Loucy (cell line): ENCODE data around the gene TGM4.

Experiments used
- H2AFZ ChIP-seq: fragments of 200-600 bp; sonication (generic); 2 replicates; pipeline ENCODE4 v1.6.0; 2016; ENCODE audit warnings: antibody characterized with exemption, mild to moderate bottlenecking, low read length, moderate library complexity
- H3F3A ChIP-seq: fragments of 200-600 bp; 2 replicates; pipeline ENCODE4 v1.6.0; 2016; ENCODE audit warnings: antibody characterized with exemption, low read depth, mild to moderate bottlenecking
- H3K27me3 ChIP-seq: fragments of 200-600 bp; sonication (generic); 2 replicates; pipeline ENCODE4 v1.6.1; 2014; ENCODE audit warnings: low read length, mild to moderate bottlenecking; ENCODE audit not compliant: insufficient read depth, poor library complexity, severe bottlenecking
- H3K36me3 ChIP-seq: fragments of 200-600 bp; sonication (generic); 2 replicates; pipeline ENCODE4 v1.6.1; 2016; ENCODE audit warnings: low read length; ENCODE audit not compliant: insufficient read depth
- H3K4me1 ChIP-seq: fragments of 200-600 bp; sonication (generic); 2 replicates; pipeline ENCODE4 v1.5.1; 2014; ENCODE audit warnings: low read length, mild to moderate bottlenecking; ENCODE audit not compliant: insufficient read depth, poor library complexity, severe bottlenecking
- H3K4me2 ChIP-seq: fragments of 200-600 bp; sonication (generic); 2 replicates; pipeline ENCODE4 v1.6.0; 2014; ENCODE audit warnings: antibody characterized with exemption, low read length, low read depth, mild to moderate bottlenecking; ENCODE audit not compliant: poor library complexity, severe bottlenecking
- H3K4me3 ChIP-seq: fragments of 200-600 bp; sonication (generic); 2 replicates; pipeline ENCODE4 v1.5.1; 2014; ENCODE audit warnings: low read length, mild to moderate bottlenecking, mixed read lengths; ENCODE audit not compliant: poor library complexity, severe bottlenecking
- H3K79me2 ChIP-seq: fragments of 200-600 bp; sonication (generic); 2 replicates; pipeline ENCODE4 v1.6.1; 2014; ENCODE audit warnings: low read length; ENCODE audit not compliant: insufficient read depth
- H3K9ac ChIP-seq: fragments of 200-600 bp; sonication (generic); 2 replicates; pipeline ENCODE4 v1.6.0; 2014; ENCODE audit warnings: mild to moderate bottlenecking, low read depth, low read length, moderate library complexity; ENCODE audit not compliant: poor library complexity, severe bottlenecking
- H3K9me2 ChIP-seq: fragments of 200-600 bp; sonication (generic); replicated peaks from 2 replicates; pipeline ENCODE4 v1.6.1; 2016; ENCODE audit warnings: low read depth, low read length, mixed read lengths
- H3K9me3 ChIP-seq: fragments of 200-600 bp; sonication (generic); 2 replicates; pipeline ENCODE4 v1.6.1; 2014; ENCODE audit warnings: mild to moderate bottlenecking, antibody characterized with exemption, low read length, low read depth; ENCODE audit not compliant: insufficient read depth
- H4K20me1 ChIP-seq: fragments of 200-600 bp; sonication (generic); 2 replicates; pipeline ENCODE4 v1.6.0; 2014; ENCODE audit warnings: antibody characterized with exemption, low read length, mild to moderate bottlenecking; ENCODE audit not compliant: insufficient read depth, poor library complexity, severe bottlenecking
- CTCF ChIP-seq: fragments of 200-600 bp; sonication (generic); conservative IDR thresholded peaks from 2 replicates; pipeline ENCODE4 v1.5.1; 2014; ENCODE audit warnings: mild to moderate bottlenecking, antibody characterized with exemption, low read length
- EZH2phosphoT487 ChIP-seq: fragments of 200-600 bp; IDR thresholded peaks from 2 replicates; pipeline ENCODE4 v1.6.1; 2018; ENCODE audit warnings: antibody characterized with exemption, mild to moderate bottlenecking, moderate library complexity, borderline replicate concordance

TGM4 gene

GRCh38 chr3:44903751-44904150, 29.3 kb downstream of the TGM4 start:
- Histone ChIP-seq H3K9ac (no peak overlapping the region), H3F3A (no peaks in the 10 kb centered on the region), H3K4me2 (no peak overlapping the region), H2AFZ (no peak overlapping the region), H3K79me2 (no peaks in the 10 kb centered on the region), H3K4me3 (no peak overlapping the region), H3K9me3 (peaks cover 8% of the 10 kb centered on the region; the same call in 1 of the 2 replicates), H3K36me3 (no peaks in the 10 kb centered on the region), H3K9me2 (no peaks in the 10 kb centered on the region), H4K20me1 (no peaks in the 10 kb centered on the region), H3K27me3 (no peaks in the 10 kb centered on the region), H3K4me1 (no peaks in the 10 kb centered on the region)
- no peak for TF ChIP-seq CTCF
- TF ChIP-seq EZH2phosphoT487: no peak

GRCh38 chr3:44905446-44906157, 31.2 kb downstream of the TGM4 start:
- no peak overlapping the region for H3K4me2 ChIP-seq
- H3K9ac ChIP-seq: no peak overlapping the region
- H4K20me1 ChIP-seq: no peaks in the 10 kb centered on the region
- H3K27me3 ChIP-seq: no peaks in the 10 kb centered on the region
- H3K36me3 ChIP-seq: no peaks in the 10 kb centered on the region
- peaks cover 8% of the 10 kb centered on the region; the same call in 1 of the 2 replicates for H3K9me3 ChIP-seq
- H3K4me1 ChIP-seq: no peaks in the 10 kb centered on the region
- no peaks in the 10 kb centered on the region for H3K9me2 ChIP-seq
- H3F3A ChIP-seq: no peaks in the 10 kb centered on the region
- no peak for TF ChIP-seq EZH2phosphoT487
- TF ChIP-seq CTCF: no peak
- no peak overlapping the region for H3K4me3 ChIP-seq
- H3K79me2 ChIP-seq: no peaks in the 10 kb centered on the region
- no peak overlapping the region for H2AFZ ChIP-seq

GRCh38 chr3:44906997-44907396, 32.6 kb downstream of the TGM4 start:
- Histone ChIP-seq H3K27me3 (no peaks in the 10 kb centered on the region), H3F3A (no peaks in the 10 kb centered on the region), H4K20me1 (no peaks in the 10 kb centered on the region), H3K9me2 (no peaks in the 10 kb centered on the region), H3K9me3 (peaks cover 8% of the 10 kb centered on the region; the same call in 1 of the 2 replicates), H3K9ac (no peak overlapping the region), H3K4me2 (no peak overlapping the region), H3K36me3 (no peaks in the 10 kb centered on the region), H3K4me1 (no peaks in the 10 kb centered on the region), H3K4me3 (no peak overlapping the region), H2AFZ (no peak overlapping the region), H3K79me2 (no peaks in the 10 kb centered on the region)
- no peak for TF ChIP-seq EZH2phosphoT487
- no peak for TF ChIP-seq CTCF
